Measurements from ENCODE around the gene BRDT.

Gene BRDT

DNA sequence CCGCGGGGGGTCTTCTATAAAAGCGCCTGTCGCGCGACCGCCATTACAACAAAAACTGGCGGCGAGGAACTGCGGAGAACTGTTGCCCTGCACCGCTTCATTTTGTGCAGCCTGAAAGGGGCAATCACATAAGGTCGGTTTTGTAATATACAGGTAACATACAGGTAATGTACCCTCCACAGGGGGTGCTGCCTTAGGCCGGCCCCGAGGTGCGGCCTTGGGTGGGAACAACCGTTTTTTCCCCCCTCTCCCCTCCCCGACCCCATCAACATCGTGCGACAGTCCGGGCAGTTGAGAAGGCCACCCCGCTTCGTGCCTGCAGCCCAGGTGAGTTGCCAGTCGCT is at the start of gene BRDT:
BRDT (plus strand) TSS at position 46 of the 344 bp plus-strand sequence. CDS start 13,354 bp downstream, outside the sequence.
- DNase-seq (ENCODE audit: low read depth in 2 of 2) = no peak

DNA sequence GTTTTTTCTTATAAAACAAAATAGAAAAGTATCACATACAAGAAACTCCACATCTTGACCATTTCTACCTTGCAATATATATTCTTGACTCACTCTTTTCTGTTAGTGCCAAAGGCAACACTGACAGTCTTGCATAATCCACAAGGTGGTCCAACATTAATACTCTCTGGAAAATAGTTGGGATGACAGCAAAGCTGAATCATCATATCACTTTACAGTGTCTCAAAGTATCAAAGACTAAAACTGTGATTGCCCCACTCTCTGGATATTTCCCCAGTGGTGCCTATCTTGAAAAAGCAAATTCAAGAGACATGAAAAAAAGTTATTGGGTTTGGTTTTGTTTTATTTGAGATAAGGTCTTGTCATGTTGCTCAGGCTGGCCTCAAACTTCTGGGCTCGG is 48.6 kb upstream of the BRDT start:
- peak; percentile 88 to 90 for DNase-seq (ENCODE audit: low read depth in 2 of 2)

DNA sequence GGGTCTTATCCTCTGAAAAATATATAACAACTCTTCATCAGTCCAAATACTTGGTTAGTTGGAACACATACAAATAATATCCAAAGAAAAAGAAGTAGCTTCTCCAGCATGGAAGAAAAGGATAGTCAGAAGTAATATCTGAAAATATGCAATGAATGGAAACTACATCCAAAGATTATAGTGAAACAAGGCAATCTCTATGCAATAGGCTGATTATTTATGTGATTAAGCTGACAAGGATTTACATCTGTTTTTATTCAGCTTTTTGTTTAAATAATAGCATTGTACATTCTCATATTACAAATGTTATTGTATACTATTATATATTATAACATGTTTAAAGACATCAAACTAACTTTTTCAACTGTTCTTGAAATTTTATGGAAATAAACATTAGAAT is 48.0 kb upstream of the BRDT start:
- no peak for DNase-seq (ENCODE audit: low read depth in 2 of 2)

DNA sequence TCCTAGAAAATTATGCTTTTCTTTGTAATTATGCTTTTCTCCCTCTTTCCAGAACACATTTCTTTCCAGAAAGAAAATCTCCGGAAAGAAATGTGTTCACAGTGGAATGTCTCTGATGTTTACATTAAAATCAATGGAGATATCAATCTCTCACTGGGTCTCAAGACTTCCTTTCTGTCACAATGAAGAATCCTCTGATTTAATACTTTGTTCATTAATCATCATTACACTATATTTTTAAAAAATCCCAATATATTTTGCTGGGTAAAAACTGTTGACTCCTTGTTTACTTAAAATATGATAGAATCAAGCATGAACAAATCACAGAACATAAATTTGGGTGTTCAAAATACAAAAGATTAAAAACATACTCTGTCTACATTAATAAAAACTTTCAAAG is 36.9 kb upstream of the BRDT start:
- DNase-seq (ENCODE audit: low read depth in 2 of 2) = no peak

GRCh38 chr1:91913018-91913417 is 36.2 kb upstream of the BRDT start:
- no peak for DNase-seq (ENCODE audit: low read depth in 2 of 2)

GRCh38 chr1:91916046-91916445 is 33.2 kb upstream of the BRDT start:
- DNase-seq (ENCODE audit: low read depth in 2 of 2) = no peak

GRCh38 chr1:91916811-91917460 is 32.3 kb upstream of the BRDT start:
- no peak for DNase-seq (ENCODE audit: low read depth in 2 of 2)

DNA sequence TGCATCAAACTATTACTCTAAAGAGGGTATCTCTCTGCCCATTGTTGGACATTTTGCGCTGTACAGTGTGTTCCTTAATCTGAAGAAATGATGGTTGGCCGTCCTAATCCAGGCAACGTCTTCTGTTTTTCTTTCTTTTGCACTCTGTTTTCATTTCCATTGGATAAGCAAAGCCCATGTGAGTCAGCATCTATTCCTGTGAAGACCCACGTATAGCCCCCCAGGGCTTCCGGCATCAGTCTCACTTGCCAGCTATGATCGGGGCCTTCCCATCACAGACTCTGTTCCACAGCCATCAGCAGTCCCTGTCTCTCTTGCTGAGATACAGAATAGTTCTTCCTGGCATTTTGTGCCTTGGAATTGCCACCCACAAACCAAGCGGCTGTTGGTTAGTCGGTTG is 29.2 kb upstream of the BRDT start:
- DNase-seq (ENCODE audit: low read depth in 2 of 2) = no peak

GRCh38 chr1:91924146-91924545 is 25.1 kb upstream of the BRDT start:
- peak; percentile 60 to 62 for DNase-seq (ENCODE audit: low read depth in 2 of 2)

- DNase-seq (ENCODE audit: low read depth in 2 of 2) = no peak
These were observed 23.4 kb upstream of the BRDT start for GRCh38 chr1:91925644-91926435.

- no peak for DNase-seq (ENCODE audit: low read depth in 2 of 2)
These were observed 21.2 kb upstream of the BRDT start for GRCh38 chr1:91928026-91928425.

DNA sequence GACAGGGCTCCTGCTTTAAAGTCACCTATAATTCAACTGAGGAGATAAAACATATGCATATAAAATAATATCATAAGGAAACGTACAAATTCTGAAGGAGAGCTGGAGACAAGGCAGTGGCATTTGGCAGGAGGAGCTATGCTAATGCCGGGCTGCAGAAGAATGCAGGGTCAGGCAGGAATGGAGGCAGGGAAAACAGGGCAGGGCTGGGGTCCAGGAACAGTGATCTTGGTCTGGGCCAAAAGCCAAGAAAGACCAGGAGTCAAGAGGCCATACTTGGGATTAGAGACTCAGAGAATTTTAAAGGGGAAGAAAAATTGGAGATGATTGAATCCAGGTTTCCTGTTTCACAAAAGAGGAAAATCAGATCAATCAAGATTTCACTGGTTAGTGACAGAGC is 20.0 kb upstream of the BRDT start:
- DNase-seq (ENCODE audit: low read depth in 2 of 2) = no peak

GRCh38 chr1:91937613-91938012 is 11.6 kb upstream of the BRDT start:
- no peak for DNase-seq (ENCODE audit: low read depth in 2 of 2)

GRCh38 chr1:91940496-91940895 is 8.7 kb upstream of the BRDT start:
- DNase-seq (ENCODE audit: low read depth in 2 of 2) = no peak

DNA sequence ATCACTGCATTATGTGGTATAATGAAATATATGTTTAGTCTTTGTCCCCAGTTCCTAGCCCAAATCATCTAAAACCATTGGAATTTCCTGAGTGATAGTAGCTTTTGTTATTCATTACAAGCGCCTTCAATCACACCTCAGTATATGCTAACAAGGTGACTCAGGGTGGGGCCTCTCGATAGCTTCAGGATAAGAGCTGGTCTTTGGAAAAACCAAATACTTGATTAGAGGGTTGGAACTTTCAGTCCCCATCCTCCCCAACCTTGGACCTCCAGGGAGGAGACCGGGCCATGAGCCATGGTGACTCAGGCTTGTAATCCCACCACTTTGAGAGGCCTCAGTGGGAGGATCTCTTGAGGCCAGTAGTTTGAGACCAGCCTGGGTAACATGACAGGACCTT is 5.1 kb upstream of the BRDT start:
- no peak for DNase-seq (ENCODE audit: low read depth in 2 of 2)

- DNase-seq (ENCODE audit: low read depth in 2 of 2) = no peak
These were observed 1.1 kb upstream of the BRDT start for GRCh38 chr1:91948097-91948496.

DNA sequence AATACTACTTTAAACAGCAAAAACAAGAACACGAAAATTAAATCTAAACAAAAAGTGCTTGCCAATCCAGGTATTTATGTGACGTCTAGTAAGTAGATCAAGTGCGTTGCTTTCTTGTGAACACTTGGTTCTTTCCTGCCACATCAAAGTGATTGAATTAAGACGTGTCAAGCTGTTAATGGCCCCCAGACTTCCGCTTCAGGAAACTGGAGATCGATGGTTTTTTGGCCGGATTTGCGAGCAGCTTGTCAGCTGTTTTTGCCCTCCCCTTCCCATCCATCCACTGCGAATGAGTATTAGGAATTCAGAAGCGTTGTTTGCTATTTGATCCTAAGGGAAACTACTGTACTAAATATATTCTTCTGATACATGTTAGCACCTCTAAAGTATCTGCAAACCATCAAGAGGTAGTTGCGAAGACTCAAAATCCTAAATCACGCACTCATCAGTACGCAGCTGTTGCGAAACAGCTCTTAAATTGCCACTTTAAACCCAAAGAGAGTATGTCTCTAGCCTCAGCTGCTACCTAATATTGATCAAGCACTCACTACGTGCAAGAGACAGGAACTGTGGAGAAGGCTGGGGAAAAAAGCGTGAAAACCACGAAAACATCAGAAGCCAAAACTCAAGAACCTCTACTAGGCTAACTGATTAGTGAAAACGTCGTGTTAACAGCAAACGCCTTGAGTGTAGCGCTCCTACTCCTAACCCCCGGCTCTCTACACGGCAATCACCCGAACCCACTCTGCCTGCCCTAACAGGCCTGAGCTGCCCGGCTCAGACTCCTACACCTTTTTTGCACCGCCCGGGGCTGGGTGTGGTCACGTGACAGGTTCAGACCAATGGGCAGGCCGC is 473 bp upstream of the BRDT start:
- DNase-seq (ENCODE audit: low read depth in 2 of 2) = no peak

DNA sequence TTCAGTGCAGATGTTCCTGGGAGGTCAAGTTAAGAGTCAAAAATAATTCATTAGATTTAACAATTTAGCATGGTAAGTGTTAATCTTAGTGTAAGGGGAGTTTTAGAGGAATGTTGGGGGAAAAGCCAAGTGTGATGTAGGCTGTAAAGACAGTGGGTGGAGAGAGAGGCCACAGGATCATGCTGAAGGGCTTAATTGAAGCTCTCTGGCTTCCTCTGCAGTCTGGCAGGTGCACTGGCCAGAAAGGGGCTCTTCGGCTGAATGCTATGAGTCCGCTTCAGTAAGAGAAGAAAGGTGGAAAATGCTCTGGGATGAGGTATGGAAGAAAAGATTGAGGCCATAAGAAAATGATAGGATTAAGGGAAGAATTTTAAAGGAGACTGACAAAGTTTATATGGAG is 3.0 kb downstream of the BRDT start:
- DNase-seq (ENCODE audit: low read depth in 2 of 2) = no peak

- no peak for DNase-seq (ENCODE audit: low read depth in 2 of 2)
These were observed 9.7 kb downstream of the BRDT start for GRCh38 chr1:91958926-91959325.

DNA sequence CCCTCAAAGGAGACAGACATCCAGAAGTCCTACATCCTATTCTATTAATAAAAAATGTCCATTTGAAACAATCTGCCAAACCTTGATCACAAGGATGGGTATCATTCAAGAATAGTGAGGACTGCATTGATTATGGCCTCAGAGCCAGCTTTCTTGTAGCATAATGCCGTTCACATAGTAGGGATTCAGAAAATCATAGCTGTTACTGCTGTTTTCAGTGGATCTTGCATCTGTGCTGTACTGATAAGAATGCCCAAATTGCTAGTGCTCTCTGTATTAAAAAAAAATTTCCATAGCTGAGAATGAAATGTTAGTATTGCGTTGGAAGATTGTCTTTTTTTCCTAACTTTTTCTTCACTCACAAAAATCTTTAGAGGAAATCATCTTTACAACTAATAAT is 19.1 kb downstream of the BRDT start:
- DNase-seq (ENCODE audit: low read depth in 2 of 2) = no peak

DNA sequence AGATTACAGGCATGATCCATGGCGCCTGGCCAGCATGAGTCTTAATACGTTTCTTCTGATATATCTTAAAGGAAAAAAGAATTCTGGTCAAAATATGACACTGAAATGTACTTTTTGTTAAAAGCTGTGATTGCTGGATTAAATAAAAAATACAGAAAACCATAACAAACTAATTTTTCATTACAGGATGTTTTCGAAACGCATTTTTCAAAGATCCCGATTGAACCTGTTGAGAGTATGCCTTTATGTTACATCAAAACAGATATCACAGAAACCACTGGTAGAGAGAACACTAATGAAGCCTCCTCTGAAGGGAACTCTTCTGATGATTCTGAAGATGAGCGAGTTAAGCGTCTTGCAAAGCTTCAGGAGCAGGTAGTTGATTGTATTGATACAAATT is 30.2 kb downstream of the BRDT start:
- no peak for DNase-seq (ENCODE audit: low read depth in 2 of 2)

GRCh38 chr1:91980663-91981062 is 31.5 kb downstream of the BRDT start:
- no peak for DNase-seq (ENCODE audit: low read depth in 2 of 2)
